GM21786 (cell line): ENCODE data around the gene RALGPS1.

Source experiments
- ATAC-seq: cut with Tn5 transposase; IDR thresholded peaks from one replicate; pipeline ENCODE4 v1.9.1; 2021; ENCODE audit not compliant: unreplicated experiment

The RALGPS1 gene

DNA sequence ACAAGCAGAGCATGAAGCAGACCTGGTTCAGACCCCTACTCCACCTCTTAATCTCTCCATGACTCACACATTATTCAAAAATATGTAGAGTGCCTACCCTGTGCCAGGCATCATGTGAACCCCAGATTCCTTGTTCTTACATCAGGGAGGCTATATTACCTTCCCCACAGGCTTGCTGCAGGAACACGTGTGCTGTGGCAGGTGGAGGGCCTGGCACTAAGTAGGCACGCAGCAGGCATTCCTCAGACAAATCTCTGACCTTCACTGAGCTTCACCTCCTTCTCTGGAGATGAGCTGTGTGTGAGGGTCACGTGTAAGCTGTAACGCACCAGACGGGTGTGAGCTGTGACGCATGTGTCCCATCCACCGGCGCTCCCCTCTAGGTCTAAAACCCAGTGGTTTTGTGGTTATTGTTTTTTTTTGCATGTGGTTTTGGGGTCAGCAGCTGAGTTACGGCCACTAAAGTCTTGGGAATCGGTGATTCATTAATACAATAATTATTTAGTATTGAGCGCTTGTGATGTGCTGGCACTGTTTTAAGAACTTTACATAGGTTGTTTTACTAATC, 177.5 kb downstream of the RALGPS1 start:
- ATAC-seq: no peak

DNA sequence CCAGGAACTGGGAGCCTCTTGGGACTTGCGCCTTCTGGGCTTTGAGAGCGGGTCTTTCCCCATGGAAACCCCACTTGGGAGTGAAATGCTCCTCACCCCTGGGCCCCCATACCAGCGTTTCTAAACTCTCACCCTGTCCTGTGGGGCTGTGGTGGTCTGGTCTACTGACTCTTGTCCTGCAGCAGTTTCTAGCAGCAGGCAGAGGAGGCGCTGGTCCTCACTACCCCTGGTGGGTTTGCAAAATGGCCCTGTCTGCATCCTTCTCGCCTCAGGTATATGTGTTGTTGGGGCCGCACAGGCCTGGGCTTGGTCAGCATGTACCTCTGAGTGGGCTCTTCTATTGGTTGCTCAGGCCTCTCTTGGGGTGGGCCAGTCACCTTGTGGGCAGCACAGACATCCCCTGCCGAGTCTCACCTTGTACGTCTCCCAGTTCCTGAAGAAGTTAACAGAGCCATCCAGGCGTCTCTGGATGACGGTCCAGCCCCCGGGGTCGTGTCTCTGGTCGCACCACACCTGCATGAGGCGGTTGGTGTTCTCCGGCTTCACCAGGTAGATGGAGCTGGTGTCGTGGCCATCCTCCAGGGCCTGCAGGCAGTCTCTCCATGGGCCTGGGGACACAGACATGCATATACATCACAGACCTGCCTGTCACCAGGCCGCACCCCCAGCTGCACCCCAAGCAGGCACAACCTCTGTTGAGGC, 178.9 kb downstream of the RALGPS1 start:
- no peak for ATAC-seq

DNA sequence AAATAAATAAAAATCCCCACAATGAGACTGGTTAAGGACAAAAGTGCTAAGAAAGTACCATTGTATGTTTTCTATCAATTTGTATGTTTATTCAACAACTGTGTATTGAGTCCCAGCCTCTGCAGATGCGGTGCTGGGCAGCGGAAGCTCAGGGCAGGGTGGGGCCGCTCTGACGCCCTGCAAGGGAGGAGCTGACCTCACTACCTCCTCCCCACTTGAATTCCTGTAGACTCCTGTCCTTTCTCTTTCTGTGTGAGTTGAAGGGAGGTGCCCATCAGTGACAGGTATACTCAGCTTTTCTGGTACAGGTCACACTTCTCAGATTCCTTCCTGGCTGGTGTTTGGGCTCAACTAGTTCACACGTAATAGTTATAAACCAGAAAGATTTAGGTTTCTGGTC, 180.8 kb downstream of the RALGPS1 start:
- no peak for ATAC-seq

DNA sequence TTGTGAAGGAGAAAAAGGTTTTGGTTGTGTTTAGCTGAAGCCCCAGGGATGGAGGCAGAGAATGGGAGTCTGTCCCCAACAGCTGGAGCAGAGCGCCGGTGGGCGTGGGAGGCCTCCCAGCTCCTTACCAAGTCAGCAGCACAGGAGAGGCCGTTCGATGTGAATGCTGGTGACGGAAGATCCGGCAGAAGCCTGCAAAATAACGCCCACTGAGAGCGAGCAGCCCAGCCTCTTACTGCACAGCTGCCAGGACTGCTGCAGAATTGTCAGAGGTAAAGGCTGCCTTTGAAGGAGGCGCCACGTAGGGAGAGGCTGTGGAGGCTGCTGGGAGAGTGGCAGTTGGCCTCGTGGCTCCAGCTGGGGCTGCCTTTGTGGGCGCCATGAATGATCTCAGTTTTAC, 181.6 kb downstream of the RALGPS1 start:
- no peak for ATAC-seq

DNA sequence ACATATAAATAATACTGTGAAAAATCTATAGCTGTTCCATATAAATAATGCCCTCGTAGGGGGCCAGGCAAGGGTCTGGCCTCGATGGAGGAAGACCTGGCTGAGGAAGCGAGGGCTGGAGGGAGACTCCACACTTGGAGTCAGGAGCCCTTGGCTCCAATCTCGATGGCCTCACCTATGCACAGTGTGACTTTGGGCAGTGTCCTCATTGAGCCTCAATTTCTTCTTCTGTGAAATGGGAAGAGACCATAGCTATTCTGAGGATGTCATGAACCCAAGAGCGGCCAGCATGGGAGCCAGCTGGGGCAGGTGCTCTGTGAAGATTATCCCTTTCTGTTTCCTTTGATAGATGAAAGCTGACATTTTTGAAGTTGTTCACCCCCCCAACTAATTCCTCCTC, 183.1 kb downstream of the RALGPS1 start:
- ATAC-seq: no peak

DNA sequence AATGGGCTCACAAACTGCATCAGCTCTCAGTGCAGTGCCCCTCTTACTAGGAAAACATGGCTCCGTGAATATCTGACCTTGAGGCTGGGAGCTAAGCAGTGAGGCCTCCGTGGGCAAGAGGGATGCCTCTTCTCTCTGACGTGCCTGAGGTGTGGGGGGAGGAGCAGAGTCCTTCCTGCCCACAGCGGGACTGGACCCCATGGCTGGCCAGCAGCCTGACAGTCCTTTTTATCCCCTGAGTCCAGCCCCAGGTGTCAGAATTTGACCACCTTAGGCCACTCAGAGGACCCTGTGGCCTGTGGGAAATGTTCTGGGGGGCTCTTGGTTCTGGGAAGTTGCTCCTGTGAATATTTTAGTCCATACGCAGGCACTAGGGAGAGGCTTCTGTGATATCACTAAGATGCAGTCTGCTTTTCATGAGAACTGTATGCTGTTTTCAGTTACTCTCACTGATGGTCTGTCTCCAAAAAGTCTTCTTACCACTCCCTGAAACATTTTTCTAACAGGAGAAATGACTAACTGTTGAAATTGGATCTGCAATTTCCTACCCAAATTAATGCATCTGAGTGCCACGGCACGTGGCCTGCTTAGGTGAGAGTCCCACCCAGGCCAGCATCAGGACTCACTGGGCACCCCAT, 184.5 kb downstream of the RALGPS1 start:
- no peak for ATAC-seq

DNA sequence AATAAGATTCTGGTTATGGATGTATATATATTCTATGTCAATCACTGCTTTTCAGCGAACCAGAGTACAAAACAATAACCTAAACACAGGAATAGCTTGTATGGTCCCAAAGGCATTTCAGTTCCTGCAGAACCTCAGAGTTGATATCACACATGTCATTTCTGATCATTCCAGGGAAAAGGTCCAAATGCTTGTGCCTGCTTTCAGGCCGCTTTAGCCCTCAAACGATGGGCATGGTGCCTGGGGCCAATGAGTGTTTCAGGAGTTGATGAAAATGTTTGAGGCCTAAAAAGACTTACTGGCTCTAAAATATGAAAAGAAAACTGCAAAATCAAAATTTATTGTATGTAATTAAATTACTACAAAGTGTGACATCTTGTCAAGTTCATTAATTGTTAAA, 185.1 kb downstream of the RALGPS1 start:
- no peak for ATAC-seq

DNA sequence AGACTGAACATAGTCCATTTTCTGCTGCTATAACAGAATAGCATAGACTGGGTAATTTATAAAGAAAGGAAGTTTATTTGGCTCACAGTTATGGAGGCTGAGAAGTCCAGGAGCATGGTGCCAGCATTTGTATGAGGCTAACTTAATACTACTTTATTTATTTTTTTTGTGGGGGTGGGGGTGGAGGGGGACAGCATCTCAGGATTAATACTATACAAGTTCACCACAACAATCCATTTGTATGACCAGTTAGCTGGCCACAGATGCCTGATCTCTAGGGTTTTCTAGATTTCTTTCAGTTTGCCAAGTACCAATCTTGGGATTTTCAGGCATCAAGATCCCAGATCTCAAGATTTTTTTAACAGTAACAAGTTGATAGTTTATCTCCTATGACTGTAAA, 187.6 kb downstream of the RALGPS1 start:
- ATAC-seq: no peak

DNA sequence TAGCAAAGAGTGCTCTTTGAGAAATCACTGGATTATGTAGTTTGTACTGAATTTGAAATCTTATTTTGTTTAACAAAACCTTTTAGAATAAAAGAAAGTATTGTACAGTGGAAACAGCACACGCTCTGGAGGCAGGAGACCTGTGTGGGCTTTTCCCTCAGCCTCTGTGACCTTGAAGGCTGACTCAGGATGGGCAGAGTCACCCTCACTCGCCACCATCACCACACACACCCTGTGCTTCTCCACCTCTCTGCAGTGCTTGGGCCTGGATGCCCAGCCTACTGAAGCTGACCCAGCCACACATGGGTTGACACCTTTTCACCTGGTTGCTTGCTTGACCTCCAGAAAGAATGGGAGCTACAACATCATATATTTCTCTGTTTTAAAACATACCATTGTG, 188.2 kb downstream of the RALGPS1 start:
- no peak for ATAC-seq

DNA sequence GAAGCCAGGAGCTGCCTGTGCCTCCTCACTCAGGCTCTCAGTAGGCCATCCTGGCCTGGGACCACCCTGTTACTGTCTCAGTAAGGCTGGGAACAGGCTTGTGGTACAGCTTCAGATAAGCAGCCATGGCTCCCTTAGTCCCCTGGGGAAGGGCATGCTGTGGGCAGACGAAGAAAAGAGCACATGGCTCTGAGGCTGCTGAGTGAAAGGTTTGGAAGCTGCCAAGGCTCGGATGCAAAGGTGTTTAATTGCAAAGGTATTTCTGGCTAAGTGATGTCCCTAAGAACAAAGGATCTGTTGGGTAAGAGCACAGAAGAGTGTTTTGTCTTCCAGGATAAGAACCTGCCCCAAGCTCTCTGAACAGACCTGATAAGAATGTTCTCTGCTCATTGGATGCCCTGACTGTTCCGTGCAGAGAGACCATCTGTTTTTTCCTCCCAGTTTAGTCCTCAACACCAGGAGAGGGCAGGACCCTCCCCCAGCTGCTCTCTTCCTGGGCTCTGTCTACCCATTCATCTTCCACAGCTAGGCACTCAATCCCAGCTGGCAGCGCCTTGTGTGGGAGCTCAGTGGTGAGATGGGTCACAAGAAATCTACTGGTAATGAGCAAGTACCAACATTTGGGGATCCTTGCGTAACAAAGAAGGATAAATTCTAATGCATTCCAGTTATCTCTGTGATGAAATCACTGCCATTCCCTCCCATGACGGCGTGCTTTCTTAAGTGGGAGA, 190.2 kb downstream of the RALGPS1 start:
- ATAC-seq: no peak

DNA sequence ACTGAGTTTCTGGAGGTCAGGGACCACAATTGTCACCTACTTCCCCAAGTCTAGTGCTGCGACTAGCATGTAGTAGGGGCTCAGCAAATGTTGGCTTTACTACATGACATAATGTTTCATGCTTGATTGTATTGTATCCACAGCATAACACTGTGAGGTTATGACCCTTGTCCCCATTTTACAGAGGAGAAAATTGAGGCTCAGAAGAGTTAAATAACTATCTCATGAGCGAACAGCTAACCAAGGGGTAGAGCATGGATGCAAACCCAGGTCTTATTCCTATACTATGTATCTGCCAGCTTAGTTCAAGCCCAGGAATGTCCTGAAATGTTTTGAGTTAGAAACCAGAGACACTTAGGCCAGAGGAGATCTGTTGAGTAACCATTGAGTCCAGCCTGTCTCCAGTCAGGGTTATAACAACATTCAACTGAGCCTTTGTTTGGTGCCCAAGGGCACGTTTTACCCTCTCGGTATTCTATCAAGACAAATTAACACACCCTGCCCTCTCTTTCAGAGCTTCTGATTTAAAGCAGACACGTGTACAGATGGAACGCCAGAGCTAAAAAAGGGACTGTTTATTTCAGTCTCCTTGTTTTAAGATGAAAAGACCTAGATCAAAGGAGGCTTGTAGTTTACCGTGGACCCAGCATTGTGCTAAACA, 191.4 kb downstream of the RALGPS1 start:
- no peak for ATAC-seq

DNA sequence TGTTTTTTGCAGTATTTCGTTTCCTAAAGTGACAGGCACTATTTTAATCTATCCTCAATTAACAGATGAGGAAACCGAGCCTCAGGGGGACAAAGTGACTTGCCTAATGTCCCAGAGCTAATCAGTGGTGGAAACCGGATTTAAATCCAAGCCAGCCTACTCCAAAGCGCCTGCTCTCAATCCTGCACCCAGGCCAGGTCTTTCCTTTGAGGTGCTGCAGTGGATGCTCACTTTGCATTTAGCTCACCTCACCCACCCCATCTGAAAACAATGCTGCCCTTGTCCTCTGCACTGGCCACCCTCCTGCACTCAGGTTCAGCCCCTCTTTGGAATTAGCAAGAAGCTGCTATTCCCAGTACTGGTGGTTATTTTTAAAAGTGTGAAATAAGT, 191.9 kb downstream of the RALGPS1 start:
- no peak for ATAC-seq

DNA sequence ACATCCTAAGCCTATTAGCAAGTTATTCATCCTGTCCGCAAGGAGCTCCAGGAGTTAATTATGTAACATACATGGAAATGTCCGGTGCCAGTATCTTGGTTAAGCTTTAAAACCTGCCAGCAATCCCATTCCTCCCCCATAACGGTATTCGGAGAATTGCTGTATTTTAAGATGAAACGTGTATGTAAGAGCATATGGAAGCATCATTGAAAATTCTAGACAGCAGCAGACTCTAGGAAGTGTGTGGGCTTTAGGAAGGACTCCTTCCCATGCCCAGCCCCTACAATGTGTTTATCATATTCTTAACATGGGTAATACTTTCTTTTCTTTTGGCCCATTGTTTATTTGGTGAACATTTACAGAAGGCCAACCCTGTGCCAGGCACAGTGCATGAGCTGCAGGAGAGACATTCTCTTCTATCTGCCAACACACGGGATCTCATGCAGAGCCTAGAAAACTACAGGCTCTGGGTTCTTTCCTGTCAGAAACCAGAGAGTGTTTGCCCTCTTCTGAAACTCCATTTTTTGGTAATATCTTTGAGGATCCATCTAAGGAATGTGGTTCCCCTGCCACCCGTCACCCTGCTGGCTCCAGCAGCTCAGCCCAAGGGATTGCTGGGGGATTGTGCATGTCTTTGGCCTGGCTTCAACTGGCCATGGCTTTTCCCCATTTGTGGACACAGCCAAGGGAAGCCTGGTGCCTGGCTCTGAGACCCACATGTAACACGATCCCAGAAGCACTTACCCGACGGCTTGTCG, 192.8 kb downstream of the RALGPS1 start:
- no peak for ATAC-seq

DNA sequence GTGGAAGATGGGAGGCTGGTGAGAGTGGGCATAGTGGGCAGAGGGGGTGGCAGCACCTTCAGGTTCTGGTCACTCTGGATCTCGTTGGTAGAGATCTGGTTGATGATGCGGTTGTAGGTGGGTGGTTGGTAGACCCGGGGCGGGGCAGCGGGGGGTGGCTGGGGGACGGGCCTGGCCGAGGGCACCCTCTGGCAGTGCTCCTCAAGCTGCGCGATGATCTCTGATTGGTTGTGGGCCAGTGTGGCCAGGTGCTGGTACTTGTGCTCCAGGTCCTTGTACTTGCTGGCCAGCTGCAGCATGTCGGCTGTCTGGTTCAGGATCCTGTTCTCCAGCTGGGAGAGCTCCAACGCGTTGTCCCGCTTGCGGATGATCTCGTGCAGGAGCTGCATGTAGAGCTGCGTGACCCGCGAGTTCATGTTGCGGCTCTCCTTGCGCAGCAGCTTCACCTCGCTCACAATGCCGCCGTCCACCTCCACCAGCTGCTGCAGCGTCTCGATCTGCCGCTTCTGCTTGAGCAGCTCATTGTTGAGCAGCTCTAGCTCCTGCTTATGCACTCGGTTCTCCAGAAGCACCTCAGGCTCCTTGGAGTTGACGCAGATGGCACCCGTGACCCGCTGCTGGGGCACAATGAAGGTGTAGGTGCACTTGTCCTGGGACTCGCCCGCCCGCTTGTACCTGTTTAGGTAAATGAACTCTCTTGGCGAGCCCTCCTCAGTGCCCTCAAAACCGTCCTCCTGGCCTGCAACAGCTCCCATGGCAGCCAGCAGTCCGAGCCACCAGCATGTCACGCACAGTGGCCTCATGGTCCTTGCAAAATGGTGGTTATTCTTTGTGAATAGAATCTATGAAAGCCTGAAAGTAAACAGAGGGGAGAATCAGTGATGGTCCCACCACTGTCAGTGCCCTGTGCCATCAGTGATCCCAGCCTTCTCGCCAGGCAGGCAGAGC, 193.6 kb downstream of the RALGPS1 start:
- ATAC-seq: no peak

DNA sequence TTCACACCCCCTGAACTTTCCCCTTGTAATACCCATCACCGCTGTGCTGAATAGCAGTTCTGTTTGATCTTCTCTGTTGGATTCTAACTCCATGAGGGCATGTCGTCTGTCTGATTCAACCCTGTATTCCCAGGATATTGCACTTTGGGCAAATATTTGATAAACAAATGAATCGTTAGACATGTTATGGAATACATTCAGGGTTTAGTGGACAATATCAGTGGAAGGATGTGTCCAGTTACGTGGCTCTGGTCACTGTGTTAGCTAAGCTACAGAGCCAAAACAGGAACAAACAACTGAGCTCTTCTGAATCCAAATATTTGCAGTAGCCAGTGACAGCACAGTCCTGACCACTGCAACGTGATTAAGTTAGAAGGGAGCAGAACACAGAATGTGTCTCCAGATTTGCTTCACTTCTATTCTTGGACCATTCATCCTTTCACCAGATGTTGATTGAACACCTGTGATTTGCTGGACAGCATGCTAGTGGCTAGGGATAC, 194.7 kb downstream of the RALGPS1 start:
- no peak for ATAC-seq

DNA sequence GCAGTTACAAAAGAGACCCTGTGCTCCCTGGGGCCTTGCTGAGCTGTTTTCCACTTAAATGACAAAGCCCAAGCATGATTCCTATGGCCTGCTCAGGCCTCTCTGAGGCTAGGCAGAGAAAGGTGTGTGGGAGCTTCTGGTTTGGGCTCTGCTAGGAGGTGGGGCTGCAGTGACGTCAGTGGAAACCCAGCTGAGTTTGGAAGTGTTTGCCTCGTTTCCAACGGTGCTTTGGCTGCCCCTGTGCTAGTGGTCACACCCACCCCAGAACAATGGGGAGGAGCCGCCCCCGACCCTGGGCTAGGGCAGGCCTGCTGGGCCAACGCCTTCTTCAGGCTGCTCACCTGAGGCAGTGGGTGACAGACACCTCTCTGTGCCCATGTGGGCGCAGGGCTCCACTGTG, 197.5 kb downstream of the RALGPS1 start:
- no peak for ATAC-seq

DNA sequence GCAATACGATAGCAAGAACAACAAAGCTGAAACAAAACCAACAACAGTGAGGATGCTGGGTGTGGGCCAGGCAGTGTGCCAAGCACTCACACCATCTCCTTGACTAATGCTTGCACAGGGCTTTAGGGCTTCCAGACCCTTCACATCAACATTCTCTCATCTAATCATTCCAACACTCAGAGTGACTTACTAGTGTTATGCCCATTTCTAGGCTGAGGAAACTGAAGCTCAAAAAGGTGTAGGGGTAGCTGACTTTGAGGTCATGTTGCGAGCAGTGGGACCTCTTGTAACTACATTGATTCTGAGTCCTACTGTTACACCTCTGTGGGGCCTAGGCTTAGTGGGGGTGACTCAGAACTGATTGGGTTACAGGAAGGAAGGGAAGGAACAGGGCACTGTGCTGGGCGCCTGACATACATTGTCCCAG, 198.2 kb downstream of the RALGPS1 start:
- no peak for ATAC-seq

DNA sequence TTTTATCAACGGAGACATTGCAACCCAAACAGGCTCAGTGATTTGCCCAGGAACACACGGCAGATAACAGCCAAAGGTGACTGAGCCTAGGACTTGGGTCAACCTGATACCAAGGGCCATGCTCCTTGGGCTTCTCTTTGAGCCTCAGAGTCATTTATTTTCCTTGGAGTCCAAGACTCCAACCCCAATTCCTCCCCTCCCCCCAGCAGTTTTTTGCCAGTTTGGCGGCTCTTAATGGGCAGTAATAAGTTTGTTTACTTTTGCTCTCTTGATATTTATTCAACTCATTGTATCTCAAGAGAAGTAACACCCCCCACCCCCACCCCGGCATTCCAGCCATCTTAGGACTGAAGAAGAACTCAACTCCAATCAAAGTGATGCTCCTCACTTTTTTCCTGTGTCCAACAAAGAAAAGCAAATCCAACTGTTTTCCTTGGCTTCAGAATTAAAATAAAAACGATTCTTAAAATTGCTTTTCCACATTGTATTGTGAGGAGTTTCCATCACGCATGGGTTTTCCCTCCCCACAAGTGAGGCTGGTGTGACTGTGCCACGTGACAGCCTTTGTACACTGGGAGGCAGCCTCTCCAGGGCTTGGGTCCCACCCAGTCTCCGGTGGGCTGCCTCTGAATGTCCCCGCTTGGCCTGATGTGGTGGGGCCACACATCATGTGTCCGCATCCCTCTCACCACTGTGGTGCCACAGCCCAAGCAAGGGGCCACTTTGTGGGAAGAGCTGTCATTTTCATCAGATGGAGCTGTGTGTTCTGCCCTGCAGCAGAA, 198.8 kb downstream of the RALGPS1 start:
- ATAC-seq: no peak

DNA sequence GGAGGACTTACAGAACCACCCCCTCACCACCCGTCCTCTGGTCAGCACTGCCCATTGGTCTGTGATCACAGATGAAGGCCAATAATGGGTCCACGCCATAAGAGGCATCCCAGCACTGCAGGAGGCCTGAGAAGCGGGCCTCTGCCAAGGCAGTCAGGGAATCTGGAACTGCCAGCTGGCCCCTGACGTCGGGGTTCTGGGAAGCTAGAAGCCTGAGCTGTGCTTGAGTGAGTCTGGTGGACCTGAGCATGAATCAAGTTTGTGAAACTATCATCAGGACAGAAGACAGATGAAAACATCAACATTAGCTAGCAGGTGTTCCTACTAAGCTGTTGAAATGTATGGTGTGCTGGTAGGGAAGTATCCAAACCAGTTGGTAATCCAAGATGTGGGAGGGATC, 200.0 kb downstream of the RALGPS1 start:
- ATAC-seq: no peak
